T follicular helper cell (primary cell): Measurements from ENCODE around the gene CGNL1.

Experiments
- DNase-seq: peaks from one replicate; pipeline ENCODE4 v3.0.0-alpha.2; 2020; ENCODE audit warnings: low read depth

CGNL1 gene

DNA sequence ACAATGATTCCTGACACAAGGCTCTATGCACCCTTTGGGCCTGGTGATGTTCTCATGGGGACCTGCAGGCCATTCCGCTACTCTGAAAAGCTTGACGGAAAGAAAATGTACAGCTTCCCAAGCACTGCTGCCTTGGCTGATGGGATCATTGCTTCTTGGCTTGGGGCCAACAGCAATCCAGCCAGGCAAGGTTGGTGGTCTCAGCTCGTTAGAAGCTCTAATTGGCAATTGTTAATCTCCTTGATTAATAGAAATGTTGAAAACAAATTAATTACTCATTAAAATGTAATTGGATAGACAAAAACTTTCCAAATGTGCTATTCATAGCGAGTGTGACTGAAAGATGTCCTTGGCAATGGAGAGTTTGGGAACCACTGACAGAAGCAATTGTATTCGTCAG is 199.1 kb downstream of the CGNL1 start:
- no peak for DNase-seq

DNA sequence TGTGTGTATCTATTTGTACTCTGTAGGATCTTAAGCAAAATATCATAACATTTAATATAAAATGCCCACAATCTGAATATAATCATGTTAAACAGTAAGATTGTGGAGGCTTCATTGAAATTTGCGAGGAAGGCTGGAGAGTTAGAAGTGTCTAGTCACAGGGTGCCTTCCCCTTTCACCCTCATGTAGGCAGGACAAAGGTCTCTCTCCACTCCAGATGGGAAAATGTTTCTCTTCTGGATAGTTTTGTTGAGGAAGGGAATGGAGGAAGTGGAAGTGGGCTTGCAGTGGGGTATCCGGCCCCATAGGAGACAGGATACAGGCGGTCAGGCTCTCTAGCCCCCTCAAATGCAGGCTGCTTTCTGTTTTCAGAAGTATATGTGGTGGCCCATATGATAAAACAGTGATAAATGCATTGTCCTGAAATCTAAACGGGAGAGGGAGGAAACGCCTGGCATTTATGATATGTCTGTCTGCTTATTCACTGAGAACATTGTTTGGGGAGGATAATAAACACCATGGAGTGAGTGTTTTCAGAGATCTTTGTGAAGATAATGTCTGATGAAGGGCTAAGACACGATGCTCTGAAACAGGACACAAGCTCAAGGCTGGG is 202.1 kb downstream of the CGNL1 start:
- no peak for DNase-seq

DNA sequence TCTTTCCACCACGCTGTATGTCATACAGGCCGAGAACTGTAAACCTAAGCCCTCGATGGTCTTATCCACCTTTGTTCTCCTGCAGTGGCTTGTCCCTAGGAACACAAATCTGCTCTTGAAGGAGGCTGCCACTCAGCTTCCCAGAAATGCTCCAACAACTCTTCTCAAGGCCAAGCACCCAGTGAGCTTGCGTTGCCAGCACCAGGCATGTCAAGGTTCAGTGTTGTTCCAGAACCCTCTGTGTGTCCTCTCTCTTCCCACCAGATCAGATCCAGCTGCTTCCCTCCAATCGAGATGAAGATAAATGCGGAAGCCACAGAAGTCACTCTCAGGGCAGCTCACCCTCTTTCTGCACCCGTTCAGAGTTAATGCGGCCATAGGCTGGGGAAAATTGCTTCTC is 204.1 kb downstream of the CGNL1 start:
- DNase-seq: no peak

DNA sequence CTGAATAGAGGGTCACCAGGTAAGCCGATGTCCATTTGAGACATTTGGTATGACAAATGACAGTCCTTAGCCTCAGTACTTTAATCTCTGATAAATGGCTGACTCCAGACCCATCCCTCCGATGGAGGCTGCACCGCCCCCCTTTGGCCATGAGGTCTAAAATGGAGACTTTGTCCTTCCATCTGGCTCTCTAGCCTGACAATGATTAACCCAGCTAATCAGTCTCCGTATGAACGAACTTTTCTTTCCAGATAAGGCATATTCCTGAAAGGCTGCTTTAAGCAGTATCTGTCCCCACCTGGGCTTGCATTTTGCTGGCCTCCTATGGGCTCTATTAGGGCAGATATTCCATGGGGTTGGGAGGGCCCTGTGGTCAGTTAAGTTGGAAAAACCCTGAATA is 204.6 kb downstream of the CGNL1 start:
- DNase-seq: no peak

DNA sequence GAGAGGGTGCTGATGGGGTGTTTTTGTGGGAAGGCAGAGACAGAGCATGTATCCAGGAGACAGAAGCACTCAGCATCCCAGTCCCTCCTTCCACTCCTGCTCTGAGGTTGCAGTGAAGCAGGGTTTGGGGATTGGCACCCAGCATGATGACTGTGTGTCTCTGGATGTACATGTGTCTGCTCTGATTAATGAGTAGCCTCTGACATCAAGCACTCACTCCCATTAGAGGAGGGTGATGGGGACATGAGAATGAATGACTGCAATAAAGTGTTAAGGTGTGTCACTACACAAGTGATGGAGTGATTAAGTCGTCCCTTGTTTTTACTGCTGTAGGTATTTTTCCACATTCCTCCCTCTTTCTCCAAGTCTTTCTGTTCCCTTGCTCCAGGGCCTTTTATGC is 205.8 kb downstream of the CGNL1 start:
- no peak for DNase-seq

DNA sequence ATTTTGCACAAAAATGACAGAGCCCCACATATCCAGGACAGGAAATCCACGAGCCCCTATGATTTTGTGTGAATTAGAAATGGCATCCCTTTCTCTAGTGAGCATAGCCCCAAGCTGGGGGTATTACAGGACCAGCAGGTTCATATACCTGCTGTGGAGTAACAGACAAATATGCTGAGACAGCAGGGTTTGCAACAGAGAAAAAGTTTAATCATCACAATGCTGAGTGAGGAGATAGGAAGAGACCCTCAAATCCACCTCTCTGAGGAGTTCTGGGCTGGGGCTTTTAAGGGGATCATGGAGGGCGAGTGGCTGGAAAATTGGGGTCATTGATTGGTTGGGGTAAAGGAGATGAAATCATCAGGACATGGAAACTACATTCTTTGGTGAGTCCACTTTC is 207.0 kb downstream of the CGNL1 start:
- no peak for DNase-seq

DNA sequence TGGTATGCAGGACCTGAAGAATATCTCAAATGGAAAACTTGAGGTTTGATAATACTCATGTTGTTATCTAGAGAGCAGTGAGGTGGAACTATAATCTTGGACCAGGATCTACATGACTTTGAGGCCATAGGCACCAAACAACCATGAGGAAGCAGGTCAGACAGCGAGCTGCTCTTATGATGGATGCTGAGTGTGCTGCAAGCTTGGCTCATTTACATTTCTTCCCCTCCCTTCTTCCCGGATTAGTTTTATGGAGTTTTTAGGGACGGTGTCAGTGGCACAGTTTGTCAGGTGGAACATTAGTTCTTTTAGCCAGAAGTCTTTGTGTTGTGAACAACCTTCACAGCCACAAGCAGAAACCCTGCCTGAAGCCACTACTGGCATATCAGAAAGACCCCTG is 207.4 kb downstream of the CGNL1 start:
- no peak for DNase-seq

DNA sequence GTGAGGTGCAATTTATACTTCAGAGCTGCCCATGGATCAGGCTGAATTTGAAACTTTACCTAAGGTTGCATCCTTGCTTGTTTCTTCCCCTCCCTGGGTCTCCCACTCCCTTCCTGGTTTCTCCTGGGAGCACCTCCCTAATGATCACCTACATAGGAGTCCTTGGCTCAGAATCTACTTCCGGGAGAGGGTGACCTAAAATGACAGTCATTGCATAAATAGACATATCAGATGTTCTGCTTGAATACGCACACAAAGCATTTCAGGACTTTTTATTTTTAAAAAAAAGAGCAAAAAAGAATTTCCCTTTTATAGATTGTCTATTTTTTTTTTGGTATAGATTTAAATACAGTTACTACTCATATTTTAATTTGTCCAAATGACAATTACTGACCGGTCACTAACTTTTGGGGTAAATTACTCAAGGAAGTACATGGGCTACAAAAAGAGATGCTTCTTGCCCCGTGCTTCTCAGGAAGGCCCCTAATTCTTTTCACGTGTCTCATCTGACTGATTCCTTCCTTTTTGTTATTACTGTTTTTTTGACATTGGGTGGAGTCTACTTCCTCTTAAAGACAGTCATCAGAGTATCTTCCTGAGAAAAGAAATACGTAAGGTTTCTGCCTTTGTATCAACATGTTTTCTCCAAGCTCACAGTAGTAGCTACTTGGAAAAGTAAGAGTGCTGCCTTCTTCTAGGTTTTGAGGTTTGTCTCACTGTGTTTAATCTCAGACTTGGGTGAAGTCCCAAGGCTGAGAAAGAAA is 210.5 kb downstream of the CGNL1 start:
- no peak for DNase-seq

DNA sequence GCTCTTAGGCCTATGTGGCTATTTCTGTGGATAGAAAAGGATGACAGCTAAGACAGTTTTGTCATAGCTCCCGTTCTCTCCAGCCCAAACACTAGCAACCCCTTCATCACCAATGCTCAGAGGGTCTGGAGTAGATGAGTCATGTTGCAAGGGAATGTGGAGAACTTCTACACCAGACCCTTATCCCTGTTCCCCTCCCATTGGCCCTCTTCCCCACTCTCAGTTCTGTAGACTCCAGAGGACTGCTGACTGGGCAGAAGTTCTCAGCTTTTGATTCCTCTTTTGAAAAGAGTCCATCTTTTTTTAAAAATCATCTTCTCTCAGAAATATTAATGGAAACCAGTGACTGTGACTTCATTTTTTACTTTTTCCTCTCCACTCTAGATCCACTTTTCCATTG is 213.0 kb downstream of the CGNL1 start:
- no peak for DNase-seq

DNA sequence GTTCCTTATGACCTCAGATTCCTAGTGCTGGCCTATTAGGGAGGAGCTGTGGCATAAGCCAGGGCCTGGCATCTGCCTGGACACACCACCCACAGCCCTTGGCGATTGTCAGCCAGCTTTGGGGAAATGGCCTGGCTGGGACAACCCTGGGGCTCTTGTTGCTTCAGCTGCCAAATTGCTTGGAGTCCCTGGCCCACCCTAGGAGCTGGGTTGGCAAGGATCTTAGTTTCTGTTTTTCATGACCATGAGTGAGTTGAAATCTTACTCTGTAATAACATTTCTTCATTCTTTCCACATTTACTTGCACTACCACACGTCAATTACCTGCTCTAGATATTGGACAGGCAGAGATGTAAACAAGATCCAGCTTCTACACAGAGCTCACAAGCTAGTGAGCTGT is 213.4 kb downstream of the CGNL1 start:
- no peak for DNase-seq

DNA sequence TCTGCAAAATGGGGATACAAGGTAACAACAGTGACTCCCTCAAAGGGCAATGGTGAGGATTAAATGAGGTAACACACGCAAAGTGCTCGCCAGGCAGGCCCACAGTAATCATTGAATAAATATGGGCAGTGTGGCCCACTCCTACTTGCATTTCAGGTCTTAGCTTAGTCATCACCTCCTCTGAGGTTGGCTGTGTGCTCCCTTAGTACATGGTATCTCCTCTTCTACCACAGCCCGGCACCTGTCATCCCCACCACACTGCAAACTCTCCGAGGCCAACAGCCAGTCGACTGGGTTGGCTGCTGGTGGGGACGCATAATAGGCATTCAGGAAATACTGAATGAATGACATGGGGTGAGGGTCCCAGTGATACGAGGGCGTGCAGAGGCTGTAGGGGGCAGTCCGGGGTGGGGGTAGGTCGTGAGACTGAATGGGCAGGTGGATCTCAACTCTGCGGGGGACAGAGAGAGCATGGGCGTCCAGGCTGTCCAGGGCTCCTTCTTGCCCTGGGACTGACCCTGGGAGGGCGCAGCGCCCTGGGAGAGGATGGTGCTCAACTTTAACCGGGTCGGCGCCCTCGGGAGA is 215.0 kb downstream of the CGNL1 start:
- DNase-seq: no peak

DNA sequence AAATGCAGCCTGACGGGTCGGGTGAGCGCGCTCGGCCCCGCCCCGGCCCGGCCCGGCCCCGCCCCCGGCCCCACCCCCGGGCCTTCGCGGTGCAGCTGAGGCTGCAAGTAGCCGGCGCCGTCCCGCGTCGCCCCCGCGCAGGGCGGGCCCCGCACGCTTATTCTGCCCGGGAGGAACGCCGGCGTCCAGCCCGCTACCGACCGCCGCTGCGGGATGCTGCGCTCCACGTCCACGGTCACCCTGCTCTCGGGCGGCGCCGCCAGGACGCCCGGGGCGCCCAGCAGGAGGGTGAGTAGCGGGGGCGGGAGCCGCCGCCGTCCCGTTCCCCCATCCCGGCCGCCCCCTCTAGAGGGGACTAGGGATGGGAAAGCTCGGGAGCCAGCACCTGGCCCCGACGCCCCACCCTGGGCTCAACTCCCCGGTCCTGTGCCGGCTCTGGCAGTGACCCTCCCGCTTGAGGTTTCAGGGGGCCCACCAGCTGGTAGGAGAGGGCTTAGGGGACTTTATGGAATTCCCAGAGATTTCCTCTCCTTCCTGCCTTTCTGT is 215.6 kb downstream of the CGNL1 start, which contains the start of gene MYZAP:
TSS of gene MYZAP (plus strand) at position 83 of the 546 bp plus-strand sequence. CDS start at position 214, 131 bp downstream.
- peak; percentile 16 for DNase-seq

DNA sequence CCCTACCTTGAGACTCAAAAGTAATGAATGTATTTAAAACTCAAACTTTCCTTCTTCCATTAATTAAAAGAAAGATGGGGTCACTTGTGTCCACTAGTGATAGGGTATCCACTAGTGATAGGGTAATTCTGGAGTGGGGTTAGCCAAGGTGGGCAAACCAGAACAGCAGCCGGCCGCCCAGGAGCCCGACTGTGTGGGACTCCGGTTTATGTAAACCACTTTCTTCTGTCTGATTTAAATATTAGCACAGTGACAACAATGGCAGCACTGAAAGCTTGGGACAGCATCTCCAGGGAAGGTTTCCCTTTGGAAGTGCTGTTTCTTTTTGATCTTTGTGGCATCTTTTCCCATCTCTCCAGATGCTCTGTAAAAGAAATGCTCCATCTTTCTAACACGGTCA is 216.1 kb downstream of the CGNL1 start:
- no peak for DNase-seq

DNA sequence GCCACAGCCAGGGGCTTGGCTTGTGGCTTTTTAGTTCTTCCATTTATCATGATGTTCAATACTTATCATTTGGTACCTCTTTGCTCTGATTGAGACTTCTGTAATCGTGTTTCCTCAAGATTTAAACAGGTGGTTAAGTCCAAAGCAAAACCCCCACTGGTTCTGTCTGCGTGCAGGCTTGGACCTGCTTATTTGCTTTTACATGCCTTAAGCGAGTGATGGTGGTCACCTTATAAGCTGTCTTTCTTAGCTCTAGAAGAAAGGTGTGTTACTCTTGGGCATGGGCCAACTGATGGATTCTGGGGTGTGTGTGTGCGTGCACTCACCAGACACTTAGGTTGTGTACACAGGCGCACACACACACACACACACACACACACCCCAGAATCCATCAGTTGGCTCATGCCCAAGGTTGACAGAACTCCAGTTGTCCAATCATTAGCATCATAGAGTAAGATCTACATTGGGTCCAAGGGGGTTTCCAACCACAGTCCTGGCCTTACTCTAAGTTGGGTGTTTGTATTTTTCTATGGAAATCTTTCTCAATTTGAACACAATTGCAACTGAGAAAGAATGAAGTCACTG is 216.6 kb downstream of the CGNL1 start:
- no peak for DNase-seq

DNA sequence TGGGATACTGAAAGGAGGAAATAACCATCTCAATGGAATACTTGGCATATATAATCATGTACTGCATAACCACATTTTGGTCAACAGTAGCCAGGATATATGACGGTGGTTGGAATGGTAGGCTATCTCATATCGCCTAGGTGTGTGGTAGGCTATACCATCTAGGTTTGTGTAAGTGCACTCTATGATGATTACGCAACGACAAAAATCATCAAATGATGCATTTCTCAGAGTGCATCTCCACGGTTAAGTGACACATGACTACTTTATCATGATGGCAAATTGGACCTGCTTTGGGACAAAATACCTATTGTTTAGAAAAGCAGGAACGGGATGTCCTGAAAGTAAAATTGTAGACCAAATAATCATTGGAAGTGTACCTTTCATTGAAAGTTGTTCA is 218.2 kb downstream of the CGNL1 start:
- DNase-seq: no peak

DNA sequence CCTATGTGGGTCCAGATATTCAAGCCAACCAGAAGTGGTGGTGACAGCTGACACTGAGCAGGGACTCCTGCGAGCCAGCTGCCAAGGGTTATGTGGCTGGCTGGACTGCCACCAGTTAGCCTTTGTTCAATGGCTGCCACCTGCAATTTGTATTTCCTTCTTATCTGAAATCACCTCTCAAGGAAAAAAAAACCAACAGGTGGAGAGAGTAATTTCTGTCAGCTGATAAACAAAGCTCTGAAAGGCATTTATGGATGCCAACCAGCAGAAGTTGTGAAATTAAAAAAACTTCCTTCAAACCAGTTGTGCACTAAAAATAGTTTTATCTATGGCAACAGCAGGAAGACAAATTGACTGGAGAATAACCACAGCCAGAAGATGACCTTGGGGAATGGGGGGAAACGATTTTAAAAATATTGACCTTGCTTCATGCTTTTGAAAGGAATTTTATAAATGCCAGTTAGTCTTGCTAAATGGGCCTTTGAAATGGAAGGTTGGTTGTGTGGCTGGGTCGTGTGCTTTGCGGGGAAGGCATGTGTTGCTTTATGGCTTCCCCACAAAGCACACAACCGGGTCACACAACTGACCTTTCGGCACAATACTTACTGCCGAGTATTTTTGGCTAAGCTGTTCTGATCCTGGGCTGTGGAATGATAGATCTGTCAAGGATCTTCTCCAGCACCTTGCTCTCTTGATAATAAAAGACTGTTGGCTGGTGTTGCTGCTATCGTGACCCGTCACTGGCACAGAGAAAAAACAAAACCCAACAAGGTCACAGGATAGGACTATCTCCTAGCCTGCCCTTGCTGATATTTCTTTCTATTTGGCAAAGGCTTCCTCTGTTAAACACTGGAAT is 218.9 kb downstream of the CGNL1 start:
- no peak for DNase-seq

DNA sequence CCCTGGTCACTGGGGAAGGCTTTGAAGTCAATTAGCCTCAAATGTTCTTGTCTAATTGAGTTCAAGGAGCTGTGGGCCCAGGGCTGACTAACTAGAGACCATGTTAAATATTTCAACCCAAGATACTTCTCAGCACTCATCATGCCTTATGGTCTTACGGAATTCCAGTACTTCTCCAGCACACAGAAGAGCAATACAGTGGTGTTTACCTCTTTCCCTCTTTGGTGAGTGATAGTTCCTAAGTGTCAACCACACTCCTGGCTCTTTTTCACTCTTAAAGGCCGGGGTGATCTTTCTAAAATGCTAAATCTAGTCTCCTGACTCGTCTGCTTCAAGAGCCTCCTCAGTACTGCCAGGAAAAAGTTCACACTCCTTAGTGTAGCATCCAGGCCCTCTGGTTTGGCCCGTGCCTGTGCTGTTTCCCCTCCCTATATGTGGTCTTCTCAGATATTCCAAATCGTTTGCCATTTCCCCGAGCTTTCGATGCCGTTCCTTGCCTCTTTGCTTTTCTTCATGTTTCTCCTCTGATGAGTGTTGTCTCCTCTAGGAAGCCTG is 220.1 kb downstream of the CGNL1 start:
- no peak for DNase-seq

DNA sequence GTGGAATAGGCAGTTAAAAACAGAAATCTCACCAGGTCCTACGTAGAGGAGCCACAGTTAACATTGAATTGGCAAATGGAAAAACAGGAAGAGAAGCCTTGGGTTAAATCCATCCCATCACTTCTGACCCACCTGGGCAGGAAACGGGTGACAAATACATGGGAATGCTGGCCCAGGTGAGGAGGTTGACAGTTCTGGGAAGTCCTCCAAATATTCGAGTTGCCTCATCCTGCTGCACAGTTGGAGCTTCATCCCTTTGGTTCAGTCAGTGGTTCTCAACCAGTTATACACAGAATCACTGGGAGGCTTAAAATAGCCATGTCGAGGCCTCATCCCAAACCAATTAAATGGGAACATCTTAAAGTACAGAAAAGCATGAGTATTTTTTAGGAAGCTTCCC is 220.7 kb downstream of the CGNL1 start:
- DNase-seq: no peak

DNA sequence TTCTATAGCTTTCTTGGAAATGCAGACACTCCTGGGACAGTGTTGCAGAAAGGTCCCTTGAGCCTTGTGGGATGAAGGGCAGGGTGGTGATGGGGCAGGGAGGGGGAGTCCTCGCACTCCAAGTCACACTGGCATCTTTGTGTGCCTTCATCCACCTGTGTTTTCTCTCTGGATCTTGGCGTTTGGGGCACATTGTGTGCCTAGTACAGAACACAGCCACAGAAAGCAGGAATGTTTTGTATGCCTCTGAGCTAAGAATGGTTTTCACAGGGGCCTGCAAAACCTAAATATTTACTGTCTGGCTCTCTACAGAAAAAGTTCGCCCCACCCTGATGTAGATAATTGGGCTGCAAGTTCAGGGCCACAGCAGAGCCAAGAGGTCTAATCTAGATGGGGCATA is 221.1 kb downstream of the CGNL1 start:
- DNase-seq: no peak

DNA sequence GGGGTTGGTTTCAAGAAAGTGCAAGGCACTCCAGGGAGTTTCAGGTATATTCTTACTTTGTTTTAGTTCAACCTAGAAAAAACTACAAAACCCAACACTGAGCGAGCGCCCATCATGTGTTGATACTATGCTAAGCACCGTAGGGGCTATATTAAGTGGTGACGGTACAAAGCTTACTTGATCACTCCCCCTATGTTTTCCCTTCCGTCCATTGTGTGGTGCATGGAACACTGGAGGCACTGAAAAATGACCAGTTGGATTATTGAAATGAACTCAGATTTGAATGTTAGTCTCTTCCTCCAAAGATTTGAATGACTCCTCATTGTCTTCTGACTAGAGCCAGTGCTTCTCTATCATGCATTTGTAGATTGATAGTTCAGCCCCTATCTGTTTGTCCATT is 222.0 kb downstream of the CGNL1 start:
- no peak for DNase-seq

DNA sequence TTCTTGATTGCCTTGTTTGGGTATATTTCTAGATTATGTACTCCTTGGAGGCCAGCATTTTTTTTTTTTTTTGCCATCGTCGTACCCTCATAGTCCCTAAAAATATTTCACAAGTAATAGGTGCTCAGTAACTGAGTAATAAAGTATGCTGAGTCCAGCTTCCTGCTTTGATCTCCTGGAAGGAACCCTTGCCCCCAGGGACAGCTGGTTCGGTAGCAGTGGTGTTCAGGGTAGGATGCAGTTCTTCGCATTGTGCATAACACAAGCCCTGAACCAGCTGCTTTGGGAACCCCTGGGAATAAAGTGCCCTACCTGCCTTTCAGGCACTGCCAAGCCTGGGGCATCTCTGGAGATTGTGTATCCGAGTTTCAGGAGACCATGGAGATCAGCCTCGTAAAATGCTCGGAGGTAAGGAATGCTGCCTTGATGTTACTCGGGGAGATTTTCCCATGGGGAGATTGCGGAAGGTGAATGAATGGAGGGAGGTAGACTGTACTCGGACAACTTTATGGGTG is 223.0 kb downstream of the CGNL1 start:
- no peak for DNase-seq
